HEK293 (cell line): ENCODE data around the gene ABHD17C.

ENCODE experiments used
- CTCF ChIA-PET: fragments of 350-600 bp; formaldehyde crosslinking; extraction: SDS; loops from one replicate; lab custom pipeline; 2021; ENCODE audit warnings: antibody characterized with exemption; lab: Yijun Ruan, JAX
- POLR2A ChIA-PET: fragments of 300-600 bp; formaldehyde crosslinking; extraction: SDS; loops from one replicate; lab custom pipeline; 2020; ENCODE audit warnings: antibody characterized with exemption, inconsistent platforms; lab: Yijun Ruan, JAX
- H3K27ac ChIP-seq: fragments of 200-500 bp; sonication (Bioruptor generic); 2 replicates; pipeline ENCODE4 v1.5.1; 2014; ENCODE audit warnings: low read depth, low read length, control low read depth, inconsistent platforms; ENCODE audit errors: extremely low read depth
- H3K36me3 ChIP-seq, 2 experiments: fragments of 200-500 bp in 1 of 2; sonication (Bioruptor generic) in 1 of 2; 1 replicate in 1 of 2; 2 replicates in 1 of 2; pipeline ENCODE4 v1.5.1; 2014 to 2017; ENCODE audit warnings: inconsistent platforms in 2 of 2, low read length in 2 of 2; ENCODE audit not compliant: control insufficient read depth in 2 of 2, insufficient read depth in 1 of 2
- H3K4me1 ChIP-seq: fragments of 200-500 bp; sonication (Bioruptor generic); 2 replicates; pipeline ENCODE4 v1.5.1; 2014; ENCODE audit warnings: mild to moderate bottlenecking, low read length, inconsistent platforms; ENCODE audit not compliant: control insufficient read depth, insufficient read depth
- H3K4me3 ChIP-seq: 2 replicates; pipeline ENCODE4 v1.5.1; 2011; ENCODE audit warnings: low read depth, mild to moderate bottlenecking, control low read depth, low read length, moderate library complexity
- H3K9me3 ChIP-seq: fragments of 200-500 bp; sonication (Bioruptor generic); 2 replicates; pipeline ENCODE4 v1.5.1; 2014; ENCODE audit warnings: low read depth, low read length, inconsistent platforms; ENCODE audit not compliant: control insufficient read depth, insufficient read depth
- FEZF1 ChIP-seq: fragments of 450-650 bp; formaldehyde crosslinking; IDR thresholded peaks from 2 replicates; pipeline ENCODE4 v1.5.1; 2016; ENCODE audit warnings: missing biosample characterization, missing genetic modification characterization
- GLIS1 ChIP-seq: fragments of 450-650 bp; formaldehyde crosslinking; IDR thresholded peaks from 2 replicates; pipeline ENCODE4 v1.5.1; 2016; ENCODE audit warnings: missing biosample characterization, missing genetic modification characterization
- GLIS2 ChIP-seq: fragments of 450-650 bp; formaldehyde crosslinking; IDR thresholded peaks from 2 replicates; pipeline ENCODE4 v1.5.1; 2016; ENCODE audit warnings: missing biosample characterization, missing genetic modification characterization
- KLF1 ChIP-seq: fragments of 450-650 bp; formaldehyde crosslinking; IDR thresholded peaks from 2 replicates; pipeline ENCODE4 v1.5.1; 2016; ENCODE audit warnings: missing biosample characterization, missing genetic modification characterization
- KLF7 ChIP-seq: fragments of 450-650 bp; formaldehyde crosslinking; IDR thresholded peaks from 2 replicates; pipeline ENCODE4 v1.5.1; 2016; ENCODE audit warnings: missing biosample characterization, missing genetic modification characterization, borderline replicate concordance
- KLF9 ChIP-seq: fragments of 450-650 bp; formaldehyde crosslinking; IDR thresholded peaks from 2 replicates; pipeline ENCODE4 v1.5.1; 2016; ENCODE audit warnings: missing biosample characterization, missing genetic modification characterization, low read depth
- OSR2 ChIP-seq: fragments of 450-650 bp; formaldehyde crosslinking; IDR thresholded peaks from 2 replicates; pipeline ENCODE4 v1.5.1; 2016; ENCODE audit warnings: missing biosample characterization, missing genetic modification characterization
- WT1 ChIP-seq: fragments of 450-650 bp; formaldehyde crosslinking; IDR thresholded peaks from 2 replicates; pipeline ENCODE4 v1.5.1; 2016; ENCODE audit warnings: missing biosample characterization, missing genetic modification characterization
- ZBTB11 ChIP-seq: fragments of 450-650 bp; formaldehyde crosslinking; conservative IDR thresholded peaks from 2 replicates; pipeline ENCODE4 v1.5.1; 2016; ENCODE audit warnings: low read depth, missing biosample characterization, missing genetic modification characterization
- ZBTB44 ChIP-seq: fragments of 450-650 bp; IDR thresholded peaks from 2 replicates; pipeline ENCODE4 v1.5.1; 2018; ENCODE audit warnings: missing biosample characterization, mild to moderate bottlenecking, missing genetic modification characterization
- ZFP3 ChIP-seq: fragments of 450-650 bp; formaldehyde crosslinking; IDR thresholded peaks from 2 replicates; pipeline ENCODE4 v1.5.1; 2016; ENCODE audit warnings: low read depth, missing biosample characterization, missing genetic modification characterization
- ZIC2 ChIP-seq: fragments of 450-650 bp; formaldehyde crosslinking; IDR thresholded peaks from 2 replicates; pipeline ENCODE4 v1.5.1; 2016; ENCODE audit warnings: missing biosample characterization, missing genetic modification characterization
- ZNF157 ChIP-seq: fragments of 450-650 bp; formaldehyde crosslinking; IDR thresholded peaks from 2 replicates; pipeline ENCODE4 v1.5.1; 2016; ENCODE audit warnings: missing biosample characterization, missing genetic modification characterization
- ZNF473 ChIP-seq: fragments of 450-650 bp; formaldehyde crosslinking; IDR thresholded peaks from 2 replicates; pipeline ENCODE4 v1.5.1; 2017; ENCODE audit warnings: missing biosample characterization, missing genetic modification characterization
- ZNF561 ChIP-seq: fragments of 450-650 bp; IDR thresholded peaks from 2 replicates; pipeline ENCODE4 v1.5.1; 2018; ENCODE audit warnings: missing biosample characterization, missing genetic modification characterization, borderline replicate concordance
- ZNF610 ChIP-seq: fragments of 450-650 bp; formaldehyde crosslinking; IDR thresholded peaks from 2 replicates; pipeline ENCODE4 v1.5.1; 2016; ENCODE audit warnings: missing biosample characterization, missing genetic modification characterization, borderline replicate concordance
- ZSCAN16 ChIP-seq: fragments of 450-650 bp; formaldehyde crosslinking; IDR thresholded peaks from 2 replicates; pipeline ENCODE4 v1.5.1; 2016; ENCODE audit warnings: missing biosample characterization, missing genetic modification characterization
- TF ChIP-seq, protein P1 (sequence below): fragments of 450-650 bp; formaldehyde crosslinking; IDR thresholded peaks from 2 replicates; pipeline ENCODE4 v1.5.1; 2017; ENCODE audit warnings: missing biosample characterization, missing genetic modification characterization

The ABHD17C gene

GRCh38 chr15:80773792-80774352 is 78.8 kb downstream of the ABHD17C start (continued):
- TF ChIP-seq ZNF610 (tag by site-specific recombination) (no peak), ZIC2 (tag by site-specific recombination) (peak; percentile 21; the same call in 1 of the 2 replicates), GLIS2 (tag by site-specific recombination) (no peak), ZBTB44 (peak; percentile 39; the same call in 1 of the 2 replicates), ZFP3 (tag by site-specific recombination) (no peak), OSR2 (tag by site-specific recombination) (0 out of 2 replicates have a peak, but pooled peaks have one; percentile 7), ZSCAN16 (tag by site-specific recombination) (no peak), GLIS1 (tag by site-specific recombination) (peak; percentile 41; the same call in 1 of the 2 replicates), KLF9 (tag by site-specific recombination) (0 out of 2 replicates have a peak, but pooled peaks have one; percentile 22), KLF7 (tag by site-specific recombination) (peak; percentile 75; the same call in 1 of the 2 replicates), FEZF1 (tag by site-specific recombination) (0 out of 2 replicates have a peak, but pooled peaks have one; percentile 21), KLF1 (0 out of 2 replicates have a peak, but pooled peaks have one; percentile 29), ZNF561 (0 out of 2 replicates have a peak, but pooled peaks have one; percentile 32), WT1 (tag by site-specific recombination) (peak; percentile 90), ZNF473 (tag by site-specific recombination) (no peak)
- TF ChIP-seq, protein P1, sequence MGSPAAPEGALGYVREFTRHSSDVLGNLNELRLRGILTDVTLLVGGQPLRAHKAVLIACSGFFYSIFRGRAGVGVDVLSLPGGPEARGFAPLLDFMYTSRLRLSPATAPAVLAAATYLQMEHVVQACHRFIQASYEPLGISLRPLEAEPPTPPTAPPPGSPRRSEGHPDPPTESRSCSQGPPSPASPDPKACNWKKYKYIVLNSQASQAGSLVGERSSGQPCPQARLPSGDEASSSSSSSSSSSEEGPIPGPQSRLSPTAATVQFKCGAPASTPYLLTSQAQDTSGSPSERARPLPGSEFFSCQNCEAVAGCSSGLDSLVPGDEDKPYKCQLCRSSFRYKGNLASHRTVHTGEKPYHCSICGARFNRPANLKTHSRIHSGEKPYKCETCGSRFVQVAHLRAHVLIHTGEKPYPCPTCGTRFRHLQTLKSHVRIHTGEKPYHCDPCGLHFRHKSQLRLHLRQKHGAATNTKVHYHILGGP (tag by site-specific recombination), result peak; percentile 32; the same call in 1 of the 2 replicates

DNA sequence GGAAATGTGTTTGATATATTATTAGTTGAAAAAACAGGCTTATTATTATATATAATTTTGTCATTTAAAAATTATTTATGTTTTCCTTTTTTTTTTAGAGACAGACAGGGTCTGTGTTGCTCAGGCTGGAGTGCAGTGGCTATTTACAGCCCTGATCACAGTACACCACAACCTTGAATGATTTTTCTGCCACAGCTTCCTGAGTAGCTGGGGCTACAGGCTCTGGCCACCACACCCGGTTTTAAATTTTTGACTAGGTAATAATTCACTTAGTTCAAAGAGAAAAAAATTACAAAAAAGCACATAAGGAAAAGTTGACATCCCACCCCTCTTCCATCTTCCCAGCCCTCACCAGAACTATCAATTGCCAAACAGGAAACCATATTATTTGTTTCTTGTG is 79.4 kb downstream of the ABHD17C start:
- Histone ChIP-seq H3K4me3 (no peak overlapping the region), H3K4me1 (peaks cover 18% of the 10 kb centered on the region), H3K9me3 (no peaks in the 10 kb centered on the region), H3K36me3 (no peaks in the 10 kb centered on the region), H3K27ac (no peak overlapping the region)
- POLR2A ChIA-PET, result no interaction called here
- CTCF ChIA-PET, result interaction anchor here (0.6 to 6.6 kb wide), 5 partner anchors 96 to 319 kb away, joined by 3 to 203 read pairs (median 84); no protein-coding TSS in a partner anchor
- TF ChIP-seq ZBTB11 (tag by site-specific recombination) (no peak), FEZF1 (tag by site-specific recombination) (no peak), ZNF157 (tag by site-specific recombination) (no peak)
